Chondrocyte (in vitro differentiated cells): Measurements from ENCODE around the gene GRIK3. TPM values are rescaled to one million over a fixed set of nuclear protein-coding genes. Genes with fewer than 3 reads are reported as not detected.

Experiments
- DNase-seq: peaks from one replicate; pipeline ENCODE4 v3.0.0; 2021; ENCODE audit warnings: mixed read lengths, low spot score
- H3K27ac Mint-ChIP-seq: one replicate; pipeline ENCODE4 v1.8.0; 2021; ENCODE audit warnings: mild to moderate bottlenecking, moderate library complexity, mixed read lengths; ENCODE audit not compliant: unreplicated experiment
- H3K27me3 Mint-ChIP-seq: 2 replicates; pipeline ENCODE4 v1.8.0; 2021; ENCODE audit warnings: low read depth, mixed read lengths
- H3K36me3 Mint-ChIP-seq: 2 replicates; pipeline ENCODE4 v1.8.0; 2021; ENCODE audit warnings: low read depth, mixed read lengths
- H3K4me1 Mint-ChIP-seq: 2 replicates; pipeline ENCODE4 v1.8.0; 2021; ENCODE audit warnings: low read depth, mild to moderate bottlenecking, mixed read lengths
- H3K4me3 Mint-ChIP-seq: one replicate; pipeline ENCODE4 v1.8.0; 2021; ENCODE audit warnings: mild to moderate bottlenecking, moderate library complexity, mixed read lengths; ENCODE audit not compliant: unreplicated experiment
- H3K9me3 Mint-ChIP-seq: 2 replicates; pipeline ENCODE4 v1.8.0; 2021; ENCODE audit warnings: low read depth, mixed read lengths
- CTCF ChIP-seq: fragments of 200-600 bp; sonication (generic); IDR thresholded peaks from 2 replicates; pipeline ENCODE4 v1.5.0; 2021; ENCODE audit warnings: antibody characterized with exemption, mild to moderate bottlenecking, moderate library complexity
- total RNA-seq: library from RNA; stranded (reverse); gene quantifications from 3 replicates; pipeline ENCODE4 v1.2.1, GENCODE V29; 2021

The GRIK3 gene
- total RNA-seq, 1 donor from 2014 or later: not detected

GRCh38 chr1:36852586-36852985 is 181.7 kb downstream of the GRIK3 start:
- DNase-seq: no peak
- H3K27me3 Mint-ChIP-seq: peaks cover 49% of the 10 kb centered on the region
- H3K36me3 Mint-ChIP-seq: no peaks in the 10 kb centered on the region
- no peak overlapping the region for H3K4me3 Mint-ChIP-seq
- no peaks in the 10 kb centered on the region for H3K9me3 Mint-ChIP-seq
- H3K27ac Mint-ChIP-seq: no peak overlapping the region
- no peak for TF ChIP-seq CTCF
- no peaks in the 10 kb centered on the region for H3K4me1 Mint-ChIP-seq

- no peak for DNase-seq
- no peak overlapping the region for H3K4me3 Mint-ChIP-seq
- no peaks in the 10 kb centered on the region for H3K9me3 Mint-ChIP-seq
- TF ChIP-seq CTCF: no peak
- H3K4me1 Mint-ChIP-seq: no peaks in the 10 kb centered on the region
- no peaks in the 10 kb centered on the region for H3K36me3 Mint-ChIP-seq
- peaks cover 53% of the 10 kb centered on the region for H3K27me3 Mint-ChIP-seq
- no peak overlapping the region for H3K27ac Mint-ChIP-seq
Observed at GRCh38 chr1:36851595-36851994, 182.7 kb downstream of the GRIK3 start.

- H3K36me3 Mint-ChIP-seq: no peaks in the 10 kb centered on the region
- no peaks in the 10 kb centered on the region for H3K9me3 Mint-ChIP-seq
- H3K27ac Mint-ChIP-seq: no peak overlapping the region
- no peak for DNase-seq
- H3K4me1 Mint-ChIP-seq: no peaks in the 10 kb centered on the region
- H3K4me3 Mint-ChIP-seq: no peak overlapping the region
- no peak for TF ChIP-seq CTCF
- peaks cover 48% of the 10 kb centered on the region for H3K27me3 Mint-ChIP-seq
Observed at GRCh38 chr1:36851087-36851486, 183.2 kb downstream of the GRIK3 start.

- H3K4me3 Mint-ChIP-seq: no peak overlapping the region
- H3K4me1 Mint-ChIP-seq: no peaks in the 10 kb centered on the region
- DNase-seq: no peak
- no peak overlapping the region for H3K27ac Mint-ChIP-seq
- H3K9me3 Mint-ChIP-seq: no peaks in the 10 kb centered on the region
- no peaks in the 10 kb centered on the region for H3K36me3 Mint-ChIP-seq
- no peak for TF ChIP-seq CTCF
- peaks cover 48% of the 10 kb centered on the region for H3K27me3 Mint-ChIP-seq
Observed at GRCh38 chr1:36849956-36850355, 184.4 kb downstream of the GRIK3 start.

- H3K36me3 Mint-ChIP-seq: no peaks in the 10 kb centered on the region
- TF ChIP-seq CTCF: no peak
- no peak overlapping the region for H3K27ac Mint-ChIP-seq
- no peaks in the 10 kb centered on the region for H3K9me3 Mint-ChIP-seq
- no peaks in the 10 kb centered on the region for H3K4me1 Mint-ChIP-seq
- H3K4me3 Mint-ChIP-seq: no peak overlapping the region
- H3K27me3 Mint-ChIP-seq: peaks cover 43% of the 10 kb centered on the region
- no peak for DNase-seq
Observed at GRCh38 chr1:36847761-36848160, 186.6 kb downstream of the GRIK3 start.
